ENCODE data around the gene MCF2L. TPM values are rescaled to one million over a fixed set of nuclear protein-coding genes. Genes with fewer than 3 reads are reported as not detected.

Gene MCF2L
- total and polyA plus RNA-seq, 2 experiments from 2014 or later: 4.8 to 25.6 TPM

DNA sequence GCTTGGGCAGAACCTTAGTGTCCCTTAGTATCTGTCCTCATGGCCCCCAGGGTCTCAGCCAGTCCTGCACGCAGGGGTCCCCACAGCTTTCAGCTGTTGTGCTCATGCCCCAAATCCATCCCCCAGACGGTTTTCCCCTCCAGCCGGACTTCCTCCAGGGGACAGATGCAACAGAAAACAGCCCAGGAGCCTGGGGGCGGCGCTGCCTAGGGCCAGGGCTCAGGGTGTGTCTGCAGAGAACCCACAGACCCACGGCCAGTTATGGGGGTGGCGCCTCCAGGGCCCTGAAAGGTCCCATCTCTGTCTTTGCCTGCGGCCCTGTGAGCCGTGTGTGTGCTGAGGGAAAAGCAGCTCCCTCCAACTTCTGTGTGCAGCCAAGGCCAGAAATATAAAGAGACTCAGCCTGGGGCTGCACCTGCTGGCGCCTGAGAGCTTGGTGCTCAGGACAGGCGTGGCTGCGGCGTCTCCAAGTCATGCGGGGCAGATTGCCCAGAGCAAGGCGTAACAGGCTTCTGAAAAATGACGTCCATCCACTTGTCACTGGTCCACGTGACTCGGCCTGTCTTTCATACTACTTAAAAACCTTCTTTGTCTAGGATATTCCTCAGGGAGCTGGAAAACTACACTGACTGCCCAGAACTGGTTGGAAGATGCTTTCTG is 114.5 kb downstream of the MCF2L start (continued):
- TF ChIP-seq, protein P1, sequence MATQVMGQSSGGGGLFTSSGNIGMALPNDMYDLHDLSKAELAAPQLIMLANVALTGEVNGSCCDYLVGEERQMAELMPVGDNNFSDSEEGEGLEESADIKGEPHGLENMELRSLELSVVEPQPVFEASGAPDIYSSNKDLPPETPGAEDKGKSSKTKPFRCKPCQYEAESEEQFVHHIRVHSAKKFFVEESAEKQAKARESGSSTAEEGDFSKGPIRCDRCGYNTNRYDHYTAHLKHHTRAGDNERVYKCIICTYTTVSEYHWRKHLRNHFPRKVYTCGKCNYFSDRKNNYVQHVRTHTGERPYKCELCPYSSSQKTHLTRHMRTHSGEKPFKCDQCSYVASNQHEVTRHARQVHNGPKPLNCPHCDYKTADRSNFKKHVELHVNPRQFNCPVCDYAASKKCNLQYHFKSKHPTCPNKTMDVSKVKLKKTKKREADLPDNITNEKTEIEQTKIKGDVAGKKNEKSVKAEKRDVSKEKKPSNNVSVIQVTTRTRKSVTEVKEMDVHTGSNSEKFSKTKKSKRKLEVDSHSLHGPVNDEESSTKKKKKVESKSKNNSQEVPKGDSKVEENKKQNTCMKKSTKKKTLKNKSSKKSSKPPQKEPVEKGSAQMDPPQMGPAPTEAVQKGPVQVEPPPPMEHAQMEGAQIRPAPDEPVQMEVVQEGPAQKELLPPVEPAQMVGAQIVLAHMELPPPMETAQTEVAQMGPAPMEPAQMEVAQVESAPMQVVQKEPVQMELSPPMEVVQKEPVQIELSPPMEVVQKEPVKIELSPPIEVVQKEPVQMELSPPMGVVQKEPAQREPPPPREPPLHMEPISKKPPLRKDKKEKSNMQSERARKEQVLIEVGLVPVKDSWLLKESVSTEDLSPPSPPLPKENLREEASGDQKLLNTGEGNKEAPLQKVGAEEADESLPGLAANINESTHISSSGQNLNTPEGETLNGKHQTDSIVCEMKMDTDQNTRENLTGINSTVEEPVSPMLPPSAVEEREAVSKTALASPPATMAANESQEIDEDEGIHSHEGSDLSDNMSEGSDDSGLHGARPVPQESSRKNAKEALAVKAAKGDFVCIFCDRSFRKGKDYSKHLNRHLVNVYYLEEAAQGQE (IDR thresholded peaks at IDR 0.05; ENCODE audit: unreplicated experiment): no peak
- TF ChIP-seq, protein P2, sequence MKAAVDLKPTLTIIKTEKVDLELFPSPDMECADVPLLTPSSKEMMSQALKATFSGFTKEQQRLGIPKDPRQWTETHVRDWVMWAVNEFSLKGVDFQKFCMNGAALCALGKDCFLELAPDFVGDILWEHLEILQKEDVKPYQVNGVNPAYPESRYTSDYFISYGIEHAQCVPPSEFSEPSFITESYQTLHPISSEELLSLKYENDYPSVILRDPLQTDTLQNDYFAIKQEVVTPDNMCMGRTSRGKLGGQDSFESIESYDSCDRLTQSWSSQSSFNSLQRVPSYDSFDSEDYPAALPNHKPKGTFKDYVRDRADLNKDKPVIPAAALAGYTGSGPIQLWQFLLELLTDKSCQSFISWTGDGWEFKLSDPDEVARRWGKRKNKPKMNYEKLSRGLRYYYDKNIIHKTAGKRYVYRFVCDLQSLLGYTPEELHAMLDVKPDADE (IDR thresholded peaks at IDR 0.05): no peak
- no peak for TF ChIP-seq POLR2AphosphoS5 (IDR thresholded peaks at IDR 0.05; ENCODE audit: low read depth)
- no peak for TF ChIP-seq STAT1 (IDR thresholded peaks at IDR 0.05; ENCODE audit: unreplicated experiment)

DNA sequence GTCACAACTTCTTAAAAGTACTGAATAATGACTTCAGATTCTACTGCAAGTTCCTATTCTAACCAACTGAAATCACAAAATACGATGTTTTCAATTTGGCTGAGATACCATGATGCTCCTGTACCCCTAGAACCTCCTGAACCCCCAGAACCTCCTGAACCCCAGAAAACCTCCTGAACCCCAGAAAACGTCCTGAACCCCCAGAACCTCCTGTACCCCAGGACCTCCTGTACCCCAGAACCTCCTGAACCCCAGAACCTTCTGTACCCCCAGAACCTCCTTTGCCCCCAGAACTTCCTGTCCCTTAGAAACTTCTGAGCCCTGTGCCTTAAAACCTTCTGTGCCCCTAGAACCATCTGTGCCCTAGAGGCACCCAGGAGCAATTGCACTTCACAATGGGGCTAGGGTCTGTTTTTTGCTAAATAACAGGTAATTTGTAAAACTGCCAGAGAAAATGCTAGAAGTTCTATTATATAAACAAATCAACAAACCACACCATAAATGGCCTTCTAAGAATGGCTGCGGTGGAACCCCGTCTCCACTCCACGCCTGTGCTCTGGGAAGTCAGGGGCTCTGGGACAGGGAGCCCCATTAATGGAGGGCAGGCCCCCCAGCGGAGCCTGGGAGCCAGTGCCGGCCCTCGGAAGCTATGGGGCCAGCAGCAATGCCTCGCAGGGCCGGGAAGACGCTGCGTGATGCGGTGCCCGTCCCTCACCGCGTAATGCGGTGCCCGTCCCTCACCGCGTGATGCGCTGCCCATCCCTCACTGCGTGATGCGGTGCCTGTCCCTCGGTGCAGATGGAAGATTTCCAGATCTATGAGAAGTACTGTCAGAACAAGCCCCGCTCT is 115.3 kb downstream of the MCF2L start:
- Histone ChIP-seq H3K4me3 (no peak overlapping the region), H3K36me3 (ENCODE audit: insufficient read depth) (no peaks in the 10 kb centered on the region), H2AFZ (no peak overlapping the region), H3K27ac (ENCODE audit: low read depth) (no peak overlapping the region), H3F3A (replicated peaks; ENCODE audit: low read depth) (no peaks in the 10 kb centered on the region), H3K4me2 (no peak overlapping the region), H4K20me1 (replicated peaks; ENCODE audit: insufficient read depth) (no peaks in the 10 kb centered on the region), H3K27me3 (ENCODE audit: insufficient read depth) (no peaks in the 10 kb centered on the region), H3K79me2 (replicated peaks; ENCODE audit: insufficient read depth) (no peaks in the 10 kb centered on the region), H3K4me1 (ENCODE audit: insufficient read depth) (no peaks in the 10 kb centered on the region), H3K9me2 (ENCODE audit: insufficient read depth) (no peaks in the 10 kb centered on the region)
- peaks cover 3% of the 10 kb centered on the region; the same call in 1 of the 3 replicates for H3K36me3 Mint-ChIP-seq (ENCODE audit: low read depth)
- TF ChIP-seq POLR2AphosphoS5 (IDR thresholded peaks at IDR 0.05; ENCODE audit: low read depth) (no peak), ZNF331 (CRISPR knock-in tag; IDR thresholded peaks at IDR 0.05; ENCODE audit: low read depth) (no peak), EZH2 (IDR thresholded peaks at IDR 0.05; ENCODE audit: low read depth, unreplicated experiment) (no peak)
- TF ChIP-seq, protein P3, sequence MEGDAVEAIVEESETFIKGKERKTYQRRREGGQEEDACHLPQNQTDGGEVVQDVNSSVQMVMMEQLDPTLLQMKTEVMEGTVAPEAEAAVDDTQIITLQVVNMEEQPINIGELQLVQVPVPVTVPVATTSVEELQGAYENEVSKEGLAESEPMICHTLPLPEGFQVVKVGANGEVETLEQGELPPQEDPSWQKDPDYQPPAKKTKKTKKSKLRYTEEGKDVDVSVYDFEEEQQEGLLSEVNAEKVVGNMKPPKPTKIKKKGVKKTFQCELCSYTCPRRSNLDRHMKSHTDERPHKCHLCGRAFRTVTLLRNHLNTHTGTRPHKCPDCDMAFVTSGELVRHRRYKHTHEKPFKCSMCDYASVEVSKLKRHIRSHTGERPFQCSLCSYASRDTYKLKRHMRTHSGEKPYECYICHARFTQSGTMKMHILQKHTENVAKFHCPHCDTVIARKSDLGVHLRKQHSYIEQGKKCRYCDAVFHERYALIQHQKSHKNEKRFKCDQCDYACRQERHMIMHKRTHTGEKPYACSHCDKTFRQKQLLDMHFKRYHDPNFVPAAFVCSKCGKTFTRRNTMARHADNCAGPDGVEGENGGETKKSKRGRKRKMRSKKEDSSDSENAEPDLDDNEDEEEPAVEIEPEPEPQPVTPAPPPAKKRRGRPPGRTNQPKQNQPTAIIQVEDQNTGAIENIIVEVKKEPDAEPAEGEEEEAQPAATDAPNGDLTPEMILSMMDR (conservative IDR thresholded peaks at IDR 0.05; ENCODE audit: low read depth in 2 of 2): peak in 1 of 2 experiments; percentile 42; a peak in 2 of 4 replicates
- peaks cover 1% of the 10 kb centered on the region for H3K4me1 Mint-ChIP-seq
- H3K27me3 Mint-ChIP-seq (ENCODE audit: insufficient read depth, low read depth, poor library complexity): peaks cover 11% of the 10 kb centered on the region
- H3K9me3 Mint-ChIP-seq: no peaks in the 10 kb centered on the region
- H3K27ac Mint-ChIP-seq: peak overlapping the region; percentile 83; the same call in 1 of the 2 replicates
- H3K4me3 Mint-ChIP-seq: no peak overlapping the region
- ATAC-seq (peak; percentile 17; the same call in 2 of the 3 replicates), DNase-seq (ENCODE audit: low spot score) (peak; percentile 47)
